IMR-90 (cell line): ENCODE data around the gene SLC46A2. TPM values are rescaled to one million over a fixed set of nuclear protein-coding genes. Genes with fewer than 3 reads are reported as not detected.

ENCODE experiments used
- ATAC-seq: fragments of 200-7000 bp; cut with Tn5 transposase; 2 replicates; pipeline ENCODE4 v1.9.1; 2020; ENCODE audit warnings: low read depth, mild to moderate bottlenecking, moderate library complexity
- BruUV-seq: library from RNA; stranded (reverse); fragments of 400-500 nt; replicated peaks from 2 replicates; lab custom pipeline; 2021; lab: Mats Ljungman, UMichigan
- CTCF ChIA-PET: fragments of 300-600 bp; formaldehyde crosslinking; extraction: SDS; loops from one replicate; lab custom pipeline; 2021; ENCODE audit warnings: antibody characterized with exemption; lab: Yijun Ruan, JAX
- POLR2A ChIA-PET: fragments of 300-600 bp; sonication (Branson Sonifier 250); formaldehyde crosslinking; loops from one replicate; lab custom pipeline; 2022; ENCODE audit warnings: antibody characterized with exemption; ENCODE audit not compliant: unreplicated experiment; lab: Charles Lee
- DNase-seq: peaks from one replicate; pipeline ENCODE4 v3.0.0; 2013
- H2AFZ ChIP-seq: replicated peaks from 2 replicates; pipeline ENCODE3; 2013; ENCODE audit warnings: low read length, mild to moderate bottlenecking; ENCODE audit not compliant: poor library complexity
- H2AK5ac ChIP-seq: 2 replicates; pipeline ENCODE4 v1.6.1; 2013; ENCODE audit warnings: low read depth, low read length, inconsistent platforms
- H2AK9ac ChIP-seq: replicated peaks from 2 replicates; pipeline ENCODE3; 2013; ENCODE audit warnings: mild to moderate bottlenecking, low read depth, low read length, moderate library complexity; ENCODE audit not compliant: poor library complexity
- H2BK120ac ChIP-seq: 2 replicates; pipeline ENCODE4 v1.6.1; 2013; ENCODE audit warnings: low read depth, low read length, inconsistent platforms
- H2BK15ac ChIP-seq: 3 replicates; pipeline ENCODE4 v1.6.1; 2013; ENCODE audit warnings: low read depth, low read length, inconsistent platforms
- H2BK20ac ChIP-seq: 2 replicates; pipeline ENCODE4 v1.6.1; 2013; ENCODE audit warnings: low read depth, mild to moderate bottlenecking, inconsistent platforms, low read length, moderate library complexity
- H2BK5ac ChIP-seq: 2 replicates; pipeline ENCODE4 v1.6.1; 2013; ENCODE audit warnings: mild to moderate bottlenecking, low read depth, low read length, inconsistent platforms; ENCODE audit not compliant: poor library complexity, severe bottlenecking
- H3K14ac ChIP-seq: replicated peaks from 2 replicates; pipeline ENCODE4 v1.6.1; 2013; ENCODE audit warnings: low read depth, low read length, inconsistent platforms
- H3K18ac ChIP-seq: 2 replicates; pipeline ENCODE4 v1.6.1; 2013; ENCODE audit warnings: low read depth, low read length, control low read depth
- H3K23ac ChIP-seq: 2 replicates; pipeline ENCODE4 v1.6.1; 2013; ENCODE audit warnings: low read depth, low read length, inconsistent platforms
- H3K27ac ChIP-seq: 2 replicates; pipeline ENCODE4 v1.5.1; 2013; ENCODE audit warnings: mild to moderate bottlenecking, control low read depth, low read length; ENCODE audit not compliant: insufficient read depth
- H3K27me3 ChIP-seq: 2 replicates; pipeline ENCODE4 v1.6.1; 2013; ENCODE audit warnings: low read length; ENCODE audit not compliant: control insufficient read depth, insufficient read depth
- H3K36me3 ChIP-seq: 2 replicates; pipeline ENCODE4 v1.6.1; 2013; ENCODE audit warnings: low read length, mixed read lengths; ENCODE audit not compliant: control insufficient read depth, insufficient read depth
- H3K4ac ChIP-seq: 2 replicates; pipeline ENCODE4 v1.6.1; 2013; ENCODE audit warnings: low read depth, low read length, inconsistent platforms
- H3K4me1 ChIP-seq: 2 replicates; pipeline ENCODE4 v1.6.1; 2013; ENCODE audit warnings: low read length, mixed read lengths; ENCODE audit not compliant: control insufficient read depth, insufficient read depth
- H3K4me2 ChIP-seq: 2 replicates; pipeline ENCODE4 v1.6.1; 2013; ENCODE audit warnings: low read depth, mild to moderate bottlenecking, control low read depth, low read length, moderate library complexity
- H3K4me3 ChIP-seq: 2 replicates; pipeline ENCODE4 v1.5.1; 2013; ENCODE audit warnings: low read depth, mild to moderate bottlenecking, control low read depth, low read length, moderate library complexity; ENCODE audit not compliant: insufficient read depth
- H3K56ac ChIP-seq: 2 replicates; pipeline ENCODE4 v1.6.1; 2013; ENCODE audit warnings: low read length, inconsistent platforms; ENCODE audit not compliant: insufficient read depth; ENCODE audit errors: extremely low read depth
- H3K79me1 ChIP-seq, 2 experiments: 2 replicates each; pipeline ENCODE4 v1.6.1; 2013; ENCODE audit warnings: low read length in 2 of 2, inconsistent platforms in 1 of 2, low read depth in 1 of 2
- H3K9ac ChIP-seq: 2 replicates; pipeline ENCODE4 v1.6.1; 2013; ENCODE audit warnings: low read depth, low read length, control low read depth
- H3K9me1 ChIP-seq: 2 replicates; pipeline ENCODE4 v1.6.1; 2013; ENCODE audit warnings: low read length, inconsistent platforms; ENCODE audit not compliant: insufficient read depth
- H3K9me3 ChIP-seq: 2 replicates; pipeline ENCODE4 v1.6.1; 2013; ENCODE audit warnings: low read length; ENCODE audit not compliant: control insufficient read depth, insufficient read depth
- H4K20me1 ChIP-seq: 2 replicates; pipeline ENCODE4 v1.6.1; 2013; ENCODE audit warnings: low read length, inconsistent platforms; ENCODE audit not compliant: insufficient read depth
- H4K5ac ChIP-seq: 2 replicates; pipeline ENCODE4 v1.6.1; 2013; ENCODE audit warnings: mild to moderate bottlenecking, low read depth, low read length, control low read depth
- H4K8ac ChIP-seq, 2 experiments: 2 replicates each; pipeline ENCODE4 v1.6.1; 2013; ENCODE audit warnings: low read depth in 2 of 2, low read length in 2 of 2, control low read depth in 1 of 2, inconsistent platforms in 1 of 2
- H4K91ac ChIP-seq: 2 replicates; pipeline ENCODE4 v1.6.1; 2013; ENCODE audit warnings: low read depth, low read length, inconsistent platforms; ENCODE audit not compliant: insufficient read depth
- MAZ ChIP-seq: IDR thresholded peaks from 2 replicates; pipeline ENCODE4 v1.6.1; 2012; ENCODE audit warnings: low read depth, mild to moderate bottlenecking, low read length, improper control_type of control experiment, moderate library complexity, borderline replicate concordance
- POLR2A ChIP-seq: IDR thresholded peaks from 2 replicates; pipeline ENCODE4 v1.6.1; 2012; ENCODE audit warnings: mild to moderate bottlenecking, low read depth, low read length
- WGBS, 2 experiments: methylation state at CpG; one replicate each; pipeline versions ENCODE4 v1.1.5 to v1.1.7; 2013; ENCODE audit warnings: missing lambda C conversion rate in 2 of 2; ENCODE audit not compliant: insufficient read length in 1 of 2; ENCODE audit errors: extremely low coverage in 2 of 2; 5-methylcytosine and 5-hydroxymethylcytosine counted together
- dilution Hi-C: fragments of 300-500 bp; cut with HindIII; formaldehyde crosslinking; loops from one replicate; pipeline ENCODE4 v1.14.3; 2018; ENCODE audit warnings: low sequenced_read_pairs; ENCODE audit not compliant: unreplicated experiment
- in situ Hi-C: fragments of 300-500 bp; cut with MboI; formaldehyde crosslinking; loops from 3 replicates; pipeline ENCODE4 v1.14.3; 2019; ENCODE audit warnings: low sequenced_read_pairs, inconsistent platforms, mixed read lengths
- intact Hi-C: fragments of 100-400 bp; cut with micrococcal nuclease; formaldehyde crosslinking; loops from 2 replicates; pipeline ENCODE4 v1.10.0; 2022
- polyA plus RNA-seq, 3 experiments: library from polyadenylated mRNA; depleted of rRNA; stranded (reverse); fragments of >200 nt; gene quantifications; 2 replicates each; pipeline ENCODE4 v1.2.3, GENCODE V29; 2012; ENCODE audit warnings: low replicate concordance in 1 of 3
- total RNA-seq: library from RNA; depleted of rRNA; stranded (reverse); fragments of >200 nt; gene quantifications from 2 replicates; pipeline ENCODE4 v1.2.3, GENCODE V29; 2012

The SLC46A2 gene
- total and polyA plus RNA-seq, 2 of the 4 experiments (the other 2 are of a cell fraction), result not detected

- ATAC-seq, result no peak
- CTCF ChIA-PET, result interaction anchor here (0.5 kb wide), 1 partner anchor 431 kb away, joined by 4 read pairs; no protein-coding TSS in a partner anchor
- dilution Hi-C loops, result no loop called here
These were observed 43.0 kb upstream of the SLC46A2 start for GRCh38 chr9:112933696-112934095.

More at GRCh38 chr9:112933696-112934095, 43.0 kb upstream of the SLC46A2 start:
- no peak overlapping the region for H2BK20ac ChIP-seq
- H2AK9ac ChIP-seq, result no peak overlapping the region
- H4K91ac ChIP-seq, result no peak overlapping the region
- TF ChIP-seq MAZ (no peak), POLR2A (no peak)
- H3K4ac ChIP-seq, result no peak overlapping the region
- H3K36me3 ChIP-seq, result no peaks in the 10 kb centered on the region
- no peak overlapping the region for H4K5ac ChIP-seq
- no peak overlapping the region for H2AFZ ChIP-seq
- H3K4me1 ChIP-seq, result no peaks in the 10 kb centered on the region
- no peaks in the 10 kb centered on the region for H4K20me1 ChIP-seq
- H3K18ac ChIP-seq, result no peak overlapping the region
- DNase-seq, result no peak
- H2AK5ac ChIP-seq, result no peak overlapping the region
- no peak overlapping the region for H3K4me3 ChIP-seq
- POLR2A ChIA-PET, result no interaction called here
- H3K27me3 ChIP-seq, result peaks cover 8% of the 10 kb centered on the region
- H3K4me2 ChIP-seq, result no peak overlapping the region
- no peak overlapping the region for H3K23ac ChIP-seq
- H2BK5ac ChIP-seq, result no peak overlapping the region
- H4K8ac ChIP-seq, result no peak overlapping the region
- no TSS peak for BruUV-seq
- no peak overlapping the region for H3K9ac ChIP-seq
- no peaks in the 10 kb centered on the region for H3K9me3 ChIP-seq
- in situ Hi-C loops (no loop called here), intact Hi-C loops (no loop called here)
- H3K14ac ChIP-seq, result no peak overlapping the region
- H3K56ac ChIP-seq, result no peak overlapping the region
- H2BK120ac ChIP-seq, result no peak overlapping the region
- WGBS, 2 experiments, result no CpG with 5 or more reads among the region's 2 CpGs
- no peak overlapping the region for H3K27ac ChIP-seq
- H2BK15ac ChIP-seq, result no peak overlapping the region
- no peaks in the 10 kb centered on the region for H3K79me1 ChIP-seq
- no peaks in the 10 kb centered on the region for H3K9me1 ChIP-seq
